Measurements from ENCODE around the gene KRT2. TPM values are rescaled to one million over a fixed set of nuclear protein-coding genes. Genes with fewer than 3 reads are reported as not detected.

The KRT2 gene
- total and polyA plus RNA-seq, 2 of the 8 experiments (the other 6 are each of a cell fraction or from before 2014, with no cell fraction given), result not detected

DNA sequence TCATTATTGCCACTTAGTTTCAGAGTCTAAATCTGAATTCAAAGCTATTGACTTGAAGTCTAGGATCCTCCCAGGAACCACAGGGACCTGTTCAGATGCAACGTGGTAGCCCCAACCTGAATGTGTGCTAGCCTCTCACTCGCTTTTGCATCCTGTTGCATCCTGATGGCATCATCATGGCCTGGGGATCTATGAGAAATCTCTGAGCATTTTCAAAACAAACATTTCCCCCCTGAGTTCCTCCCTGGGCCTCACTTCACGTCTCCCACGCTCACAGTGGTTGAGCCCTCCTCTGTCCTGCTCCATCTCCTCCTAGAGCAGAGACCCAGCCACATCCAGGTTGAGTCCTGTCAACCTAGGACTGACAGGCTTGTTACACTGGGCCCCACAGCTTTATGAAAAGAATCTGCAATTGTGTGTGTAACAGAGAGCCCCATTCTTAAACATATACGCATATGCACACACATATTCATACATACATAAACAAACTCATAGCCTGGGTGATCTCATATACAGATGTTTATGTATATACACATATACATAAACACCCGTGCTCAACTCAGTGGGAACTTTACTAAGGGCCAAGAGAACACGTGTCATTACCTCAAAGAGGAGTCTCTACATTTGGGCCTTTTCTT, 45.3 kb downstream of the KRT2 start:
- Histone ChIP-seq H2AFZ (ENCODE audit: low read length) (no peak overlapping the region), H3K27ac (ENCODE audit: low read depth, low read length) (no peak overlapping the region), H3K4me1 (replicated peaks in 1 of 4; ENCODE audit: control insufficient read depth in 3 of 4, insufficient read depth in 4 of 4, low read length in 3 of 4) (peaks cover 0 to 3% (median 0%) of the 10 kb centered on the region in 4 experiments; a peak in 1 of 7 replicates), H3K4ac (replicated peaks; ENCODE audit: insufficient read length, low read depth, low read length) (no peak overlapping the region), H2BK12ac (ENCODE audit: low read depth, low read length) (no peak overlapping the region), H3K4me3 (ENCODE audit: extremely low read depth in 1 of 4, insufficient read depth in 2 of 4, low read depth in 3 of 4, low read length in 4 of 4) (no peak overlapping the region), H3K79me1 (ENCODE audit: low read depth, low read length) (no peaks in the 10 kb centered on the region), H3K18ac (ENCODE audit: extremely low read depth, low read length) (no peak overlapping the region), H3K36me3 (ENCODE audit: control insufficient read depth in 2 of 4, insufficient read depth in 4 of 4, low read length in 3 of 4) (no peaks in the 10 kb centered on the region), H4K5ac (ENCODE audit: insufficient read length, low read depth, low read length) (no peak overlapping the region), H3K23ac (ENCODE audit: insufficient read length) (no peak overlapping the region), H2AK5ac (ENCODE audit: low read depth, low read length) (no peak overlapping the region), H4K8ac (ENCODE audit: extremely low read depth, insufficient read depth, low read length) (no peak overlapping the region), H2BK20ac (ENCODE audit: low read length) (no peak overlapping the region), H3K4me2 (ENCODE audit: insufficient read depth in 1 of 2, low read depth in 2 of 2, low read length in 2 of 2) (no peak overlapping the region), H4K20me1 (replicated peaks in 1 of 2; ENCODE audit: control insufficient read depth in 1 of 2, insufficient read depth in 2 of 2, low read length in 2 of 2) (no peaks in the 10 kb centered on the region), H3K14ac (ENCODE audit: insufficient read length) (no peak overlapping the region), H2BK5ac (ENCODE audit: low read depth, low read length) (no peak overlapping the region), H3K27me3 (replicated peaks in 1 of 4; ENCODE audit: control insufficient read depth in 3 of 4, extremely low read depth in 1 of 4, insufficient read depth in 3 of 4, low read length in 3 of 4) (no peaks in the 10 kb centered on the region; a peak in 3 of 7 replicates), H3K9me3 (ENCODE audit: insufficient read depth in 2 of 2, low read depth in 1 of 2, low read length in 1 of 2) (no peaks in the 10 kb centered on the region), H3K56ac (replicated peaks; ENCODE audit: insufficient read length, low read depth, low read length) (no peak overlapping the region), H3K79me2 (ENCODE audit: control insufficient read depth in 1 of 2, insufficient read depth in 2 of 2, low read length in 2 of 2) (no peaks in the 10 kb centered on the region), H2BK15ac (ENCODE audit: low read length) (no peak overlapping the region), H3K23me2 (ENCODE audit: low read depth, low read length) (no peaks in the 10 kb centered on the region; the same call in 1 of the 2 replicates), H4K91ac (replicated peaks; ENCODE audit: insufficient read length, low read length) (no peak overlapping the region), H3K9ac (replicated peaks in 1 of 4; ENCODE audit: extremely low read depth in 1 of 4, low read depth in 3 of 4, low read length in 3 of 4) (no peak overlapping the region), H2BK120ac (replicated peaks; ENCODE audit: low read depth, low read length) (no peak overlapping the region)
- FAIRE-seq (no peak), DNase-seq (ENCODE audit: low read depth in 1 of 2, low spot score in 2 of 2) (no peak)
- ChIA-PET CTCF (ENCODE audit: partially characterized antibody) (interaction anchor here (0.8 to 1.5 kb wide), 6 partner anchors 10 to 273 kb away, joined by 3 to 6 read pairs (median 4); no protein-coding TSS in a partner anchor), POLR2A (ENCODE audit: partially characterized antibody) (no interaction called here)
- 86% methylated on average over 7 of the region's 7 CpGs; no CpG with 5 or more reads in 1 of the 2 experiments for WGBS, 2 experiments (ENCODE audit: extremely low coverage in 1 of 2, insufficient coverage in 1 of 2, insufficient read length in 1 of 2, insufficient replicate concordance in 2 of 2, low coverage in 1 of 2, low lambda C conversion rate in 2 of 2, missing lambda C conversion rate in 1 of 2)
- TF ChIP-seq, protein P1, sequence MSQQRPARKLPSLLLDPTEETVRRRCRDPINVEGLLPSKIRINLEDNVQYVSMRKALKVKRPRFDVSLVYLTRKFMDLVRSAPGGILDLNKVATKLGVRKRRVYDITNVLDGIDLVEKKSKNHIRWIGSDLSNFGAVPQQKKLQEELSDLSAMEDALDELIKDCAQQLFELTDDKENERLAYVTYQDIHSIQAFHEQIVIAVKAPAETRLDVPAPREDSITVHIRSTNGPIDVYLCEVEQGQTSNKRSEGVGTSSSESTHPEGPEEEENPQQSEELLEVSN (IDR thresholded peaks at IDR 0.05), result no peak
- TF ChIP-seq NRF1 (IDR thresholded peaks at IDR 0.05; ENCODE audit: low read depth, low read length) (no peak), CEBPB (IDR thresholded peaks at IDR 0.05; ENCODE audit: low read depth, low read length) (no peak), KDM5A (IDR thresholded peaks at IDR 0.05; ENCODE audit: low read length) (no peak)
- TF ChIP-seq, protein P2, sequence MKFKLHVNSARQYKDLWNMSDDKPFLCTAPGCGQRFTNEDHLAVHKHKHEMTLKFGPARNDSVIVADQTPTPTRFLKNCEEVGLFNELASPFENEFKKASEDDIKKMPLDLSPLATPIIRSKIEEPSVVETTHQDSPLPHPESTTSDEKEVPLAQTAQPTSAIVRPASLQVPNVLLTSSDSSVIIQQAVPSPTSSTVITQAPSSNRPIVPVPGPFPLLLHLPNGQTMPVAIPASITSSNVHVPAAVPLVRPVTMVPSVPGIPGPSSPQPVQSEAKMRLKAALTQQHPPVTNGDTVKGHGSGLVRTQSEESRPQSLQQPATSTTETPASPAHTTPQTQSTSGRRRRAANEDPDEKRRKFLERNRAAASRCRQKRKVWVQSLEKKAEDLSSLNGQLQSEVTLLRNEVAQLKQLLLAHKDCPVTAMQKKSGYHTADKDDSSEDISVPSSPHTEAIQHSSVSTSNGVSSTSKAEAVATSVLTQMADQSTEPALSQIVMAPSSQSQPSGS (IDR thresholded peaks at IDR 0.05; ENCODE audit: low read length), result no peak
